Stimulated activated CD4-positive, alpha-beta T cell treated with anti-CD3 and anti-CD28 coated beads, Interleukin-12 subunit alpha, Interleukin-12 subunit beta, amount 100 ng/mL, for 24 hours (primary cell): Measurements from ENCODE around the gene ARHGEF35.
"Not testable (repeated sequence)": the region's sequence is repeated elsewhere in the genome, so short reads cannot be mapped to it uniquely, and the experiment has no call there.

ENCODE experiments used
- DNase-seq, 2 experiments: peaks; one replicate each; pipeline ENCODE4 v3.0.0-alpha.2; 2020; ENCODE audit warnings: low read depth in 2 of 2

The ARHGEF35 gene

GRCh38 chr7:144178380-144179164 is 17.1 kb downstream of the ARHGEF35 start:
- DNase-seq = peak in 1 of 2 experiments; percentile 2

- no peak for DNase-seq
Observed at GRCh38 chr7:144174613-144175012, 21.0 kb downstream of the ARHGEF35 start.

GRCh38 chr7:144171594-144172350 is 23.9 kb downstream of the ARHGEF35 start:
- not testable (repeated sequence) for DNase-seq

- DNase-seq = no peak
Observed at GRCh38 chr7:144164784-144165183, 30.8 kb downstream of the ARHGEF35 start.

- no peak for DNase-seq
Observed at GRCh38 chr7:144158861-144159260, 36.8 kb downstream of the ARHGEF35 start.

GRCh38 chr7:144148224-144148827 is 47.3 kb downstream of the ARHGEF35 start:
- no peak for DNase-seq

GRCh38 chr7:144144426-144144825 is 51.2 kb downstream of the ARHGEF35 start:
- no peak for DNase-seq

- DNase-seq = no peak
Observed at GRCh38 chr7:144142187-144142586, 53.4 kb downstream of the ARHGEF35 start.

GRCh38 chr7:144137501-144137900 is 58.1 kb downstream of the ARHGEF35 start:
- DNase-seq = no peak
